GM23338 (cell line): ENCODE measurements around the gene APBA2. TPM values are rescaled to one million over a fixed set of nuclear protein-coding genes. Genes with fewer than 3 reads are reported as not detected.

ENCODE experiments used
- ATAC-seq: fragments of 200-7000 bp; cut with Tn5 transposase; 3 replicates; pipeline ENCODE4 v1.9.1; 2020
- DNase-seq: peaks from one replicate; pipeline ENCODE4 v3.0.0-alpha.2; 2015; ENCODE audit warnings: low spot score
- H2AFZ ChIP-seq: fragments of 200-600 bp; sonication (generic); 2 replicates; pipeline ENCODE4 v1.8.0; 2016; ENCODE audit warnings: antibody characterized with exemption, mild to moderate bottlenecking, moderate library complexity
- H3F3A ChIP-seq: fragments of 200-600 bp; sonication (generic); replicated peaks from 2 replicates; pipeline ENCODE4 v1.8.0; 2017; ENCODE audit warnings: antibody characterized with exemption, mixed run types, low read depth
- H3K27ac ChIP-seq: fragments of 200-600 bp; sonication (generic); 2 replicates; pipeline ENCODE4 v1.6.1; 2016; ENCODE audit warnings: low read depth
- H3K27me3 ChIP-seq: fragments of 200-600 bp; sonication (generic); 2 replicates; pipeline ENCODE4 v1.8.0; 2016; ENCODE audit warnings: mild to moderate bottlenecking, mixed run types, moderate library complexity; ENCODE audit not compliant: insufficient read depth
- H3K36me3 ChIP-seq: fragments of 200-600 bp; sonication (generic); 2 replicates; pipeline ENCODE4 v1.8.0; 2016; ENCODE audit warnings: mild to moderate bottlenecking; ENCODE audit not compliant: insufficient read depth
- H3K4me1 ChIP-seq: fragments of 200-600 bp; sonication (generic); 2 replicates; pipeline ENCODE4 v1.8.0; 2016; ENCODE audit warnings: mild to moderate bottlenecking, moderate library complexity; ENCODE audit not compliant: insufficient read depth
- H3K4me2 ChIP-seq: fragments of 200-600 bp; sonication (generic); 2 replicates; pipeline ENCODE4 v1.7.1; 2017; ENCODE audit warnings: mixed run types
- H3K4me3 ChIP-seq: fragments of 200-600 bp; sonication (generic); 2 replicates; pipeline ENCODE4 v1.6.1; 2016; ENCODE audit warnings: mixed run types
- H3K79me2 ChIP-seq: fragments of 200-600 bp; sonication (generic); replicated peaks from 2 replicates; pipeline ENCODE4 v1.8.0; 2017; ENCODE audit warnings: mild to moderate bottlenecking; ENCODE audit not compliant: insufficient read depth
- H3K9me2 ChIP-seq: fragments of 200-600 bp; sonication (generic); 2 replicates; pipeline ENCODE4 v1.8.0; 2017; ENCODE audit not compliant: insufficient read depth
- H4K20me1 ChIP-seq: fragments of 200-600 bp; sonication (generic); replicated peaks from 2 replicates; pipeline ENCODE4 v1.8.0; 2017; ENCODE audit warnings: mild to moderate bottlenecking; ENCODE audit not compliant: insufficient read depth
- H3K27ac Mint-ChIP-seq: 2 replicates; pipeline ENCODE4 v1.8.0; 2020; ENCODE audit warnings: inconsistent platforms, mild to moderate bottlenecking, moderate library complexity, mixed read lengths
- H3K27me3 Mint-ChIP-seq: 3 replicates; pipeline ENCODE4 v1.8.0; 2022; ENCODE audit warnings: low read depth, mild to moderate bottlenecking, moderate library complexity, mixed read lengths, inconsistent platforms; ENCODE audit not compliant: insufficient read depth, poor library complexity
- H3K36me3 Mint-ChIP-seq: 3 replicates; pipeline ENCODE4 v1.8.0; 2021; ENCODE audit warnings: low read depth, mild to moderate bottlenecking, inconsistent platforms, moderate library complexity, mixed read lengths
- H3K4me1 Mint-ChIP-seq: 3 replicates; pipeline ENCODE4 v1.8.0; 2020; ENCODE audit warnings: mild to moderate bottlenecking, inconsistent platforms, mixed read lengths
- H3K4me3 Mint-ChIP-seq: 3 replicates; pipeline ENCODE4 v1.8.0; 2021; ENCODE audit warnings: moderate library complexity, mild to moderate bottlenecking, inconsistent platforms, mixed read lengths
- H3K9me3 Mint-ChIP-seq: 3 replicates; pipeline ENCODE4 v1.8.0; 2020; ENCODE audit warnings: moderate library complexity, mild to moderate bottlenecking, inconsistent platforms, mixed read lengths
- CREB1 ChIP-seq: fragments of 250-450 bp; sonication (Bioruptor Pico); IDR thresholded peaks from 2 replicates; pipeline ENCODE4 v1.5.0; 2020; ENCODE audit warnings: low read depth, mild to moderate bottlenecking, moderate library complexity
- CTCF ChIP-seq, 2 experiments: fragments of 200-600 bp in 1 of 2; sonication (generic) in 1 of 2; conservative IDR thresholded peaks; 2 replicates each; pipeline versions ENCODE4 v1.5.1 to v1.6.1; 2016 to 2017; ENCODE audit warnings: antibody characterized with exemption in 2 of 2, low read depth in 2 of 2, mild to moderate bottlenecking in 2 of 2, moderate library complexity in 1 of 2
- ETS1 ChIP-seq: IDR thresholded peaks from 2 replicates; pipeline ENCODE4 v1.6.1; 2016; ENCODE audit warnings: antibody characterized with exemption
- EZH2 ChIP-seq: fragments of 200-600 bp; sonication (generic); IDR thresholded peaks from one replicate; pipeline ENCODE4 v1.8.0; 2017; ENCODE audit warnings: antibody characterized with exemption, mild to moderate bottlenecking, low read depth; ENCODE audit not compliant: unreplicated experiment
- EZH2phosphoT487 ChIP-seq: fragments of 200-600 bp; sonication (generic); IDR thresholded peaks from one replicate; pipeline ENCODE4 v1.8.1; 2018; ENCODE audit warnings: antibody characterized with exemption; ENCODE audit not compliant: unreplicated experiment
- JUNB ChIP-seq: IDR thresholded peaks from one replicate; pipeline ENCODE4 v1.6.1; 2016; ENCODE audit warnings: antibody characterized with exemption; ENCODE audit not compliant: unreplicated experiment
- NANOG ChIP-seq: IDR thresholded peaks from 2 replicates; pipeline ENCODE4 v1.6.1; 2016; ENCODE audit warnings: antibody characterized with exemption, borderline replicate concordance
- POLR2AphosphoS5 ChIP-seq: IDR thresholded peaks from 2 replicates; pipeline ENCODE4 v1.6.1; 2016; ENCODE audit warnings: antibody characterized with exemption, low read depth
- REST ChIP-seq: IDR thresholded peaks from one replicate; pipeline ENCODE4 v1.6.1; 2018; ENCODE audit warnings: antibody characterized with exemption; ENCODE audit not compliant: unreplicated experiment
- STAT1 ChIP-seq: IDR thresholded peaks from one replicate; pipeline ENCODE4 v1.6.1; 2016; ENCODE audit warnings: antibody characterized with exemption; ENCODE audit not compliant: unreplicated experiment
- ZNF114 ChIP-seq: fragments of 250-450 bp; sonication (Bioruptor Pico); IDR thresholded peaks from 2 replicates; pipeline ENCODE4 v1.5.0; 2020; ENCODE audit warnings: mild to moderate bottlenecking, moderate library complexity
- ZNF331 ChIP-seq: fragments of 250-450 bp; sonication (Bioruptor Pico); IDR thresholded peaks from 2 replicates; pipeline ENCODE4 v1.5.0; 2020; ENCODE audit warnings: low read depth, mild to moderate bottlenecking, moderate library complexity
- ZNF462 ChIP-seq: fragments of 250-450 bp; sonication (Bioruptor Pico); IDR thresholded peaks from 2 replicates; pipeline ENCODE4 v1.5.0; 2020; ENCODE audit warnings: mild to moderate bottlenecking, moderate library complexity
- polyA plus RNA-seq: library from polyadenylated mRNA; unstranded; fragments of >200 nt; fragmentation: Nextera tagmentation; extraction: Ambion mirVana; gene quantifications from 2 replicates; pipeline ENCODE4 v1.2.1, GENCODE V29; 2016
- total RNA-seq: library from RNA; depleted of rRNA; stranded (reverse); fragments of >200 nt; shearing (Covaris generic); gene quantifications from 2 replicates; pipeline ENCODE4 v1.2.3, GENCODE V29; 2014

Gene APBA2
- total and polyA plus RNA-seq, 2 experiments from 2014 or later: 5.9 to 24.7 TPM

GRCh38 chr15:29143293-29143692 lies 257.5 kb downstream of the APBA2 start:
- Mint-ChIP-seq H3K27me3 (no peaks in the 10 kb centered on the region), H3K27ac (no peak overlapping the region), H3K4me3 (no peak overlapping the region), H3K9me3 (no peaks in the 10 kb centered on the region; the same call in 2 of the 3 replicates), H3K4me1 (peaks cover 23% of the 10 kb centered on the region), H3K36me3 (no peaks in the 10 kb centered on the region)
- no peak for ATAC-seq
- no peak overlapping the region for H3K4me3 ChIP-seq
- H3K27me3 ChIP-seq: no peaks in the 10 kb centered on the region
- H3F3A ChIP-seq: no peaks in the 10 kb centered on the region
- H3K79me2 ChIP-seq: no peaks in the 10 kb centered on the region
- H3K4me2 ChIP-seq: no peak overlapping the region
- H3K9me2 ChIP-seq: no peaks in the 10 kb centered on the region
- H3K36me3 ChIP-seq: no peaks in the 10 kb centered on the region
- TF ChIP-seq STAT1 (no peak), EZH2 (no peak), REST (no peak), ZNF331 (no peak), POLR2AphosphoS5 (no peak), CREB1 (CRISPR knock-in tag) (no peak), CTCF (conservative IDR thresholded peaks at IDR 0.05; ENCODE audit: low read depth in 2 of 2) (no peak), NANOG (no peak), ETS1 (no peak), ZNF462 (CRISPR knock-in tag) (no peak), JUNB (no peak), ZNF114 (CRISPR knock-in tag) (no peak), EZH2phosphoT487 (no peak)
- H3K27ac ChIP-seq: no peak overlapping the region
- DNase-seq: no peak
- peaks cover 15% of the 10 kb centered on the region for H3K4me1 ChIP-seq
- H4K20me1 ChIP-seq: no peaks in the 10 kb centered on the region
- no peak overlapping the region for H2AFZ ChIP-seq
